Stimulated activated CD4-positive, alpha-beta T cell treated with anti-CD3 and anti-CD28 coated beads, Interleukin-12 subunit alpha, Interleukin-12 subunit beta, amount 100 ng/mL, for 4 hours (primary cell): ENCODE measurements around the gene CDCP1.

Experiments
- DNase-seq: peaks from one replicate; pipeline ENCODE4 v3.0.0-alpha.2; 2020

Gene CDCP1

DNA sequence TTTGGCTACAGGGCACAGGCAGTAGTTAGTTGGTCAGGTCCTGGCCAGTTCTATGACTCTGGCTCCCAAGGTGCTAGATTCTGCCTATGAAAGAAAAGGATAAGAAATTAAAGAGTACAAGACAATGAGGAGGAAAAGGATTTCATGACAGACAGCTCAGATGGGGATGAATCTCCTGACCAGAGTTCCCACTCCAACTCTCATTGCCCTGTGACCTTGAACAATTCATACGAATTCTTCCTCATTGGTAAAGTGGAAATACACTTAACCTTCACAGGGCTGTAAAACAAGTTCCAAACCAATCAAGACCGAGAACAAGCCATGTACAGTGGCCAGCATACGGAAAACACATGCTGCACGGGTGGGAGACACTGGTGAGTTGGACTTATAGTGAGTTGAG is 96.4 kb downstream of the CDCP1 start:
- no peak for DNase-seq

- no peak for DNase-seq
Observed at GRCh38 chr3:45048244-45048643, 97.9 kb downstream of the CDCP1 start.

- DNase-seq: no peak
Observed at GRCh38 chr3:45043728-45044299, 102.4 kb downstream of the CDCP1 start.

DNA sequence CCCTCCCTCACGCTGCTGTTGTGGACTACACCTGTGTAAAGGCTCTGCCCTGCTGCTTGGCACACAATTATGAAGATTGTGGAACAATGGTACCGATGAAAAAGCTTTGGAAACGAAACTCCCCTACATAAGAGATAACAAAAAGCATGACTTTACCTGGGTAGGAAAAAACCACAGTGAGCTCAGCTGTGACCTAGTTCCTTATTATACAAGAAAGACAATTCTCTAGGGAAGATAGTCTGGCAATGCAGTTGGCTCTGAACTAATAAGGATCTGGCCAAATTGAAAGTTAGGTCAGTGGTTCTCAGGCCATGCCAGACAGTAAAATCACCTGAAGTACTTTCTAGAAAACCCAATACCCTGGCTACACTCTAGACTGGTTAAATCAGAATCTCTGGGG is 104.0 kb downstream of the CDCP1 start:
- no peak for DNase-seq

DNA sequence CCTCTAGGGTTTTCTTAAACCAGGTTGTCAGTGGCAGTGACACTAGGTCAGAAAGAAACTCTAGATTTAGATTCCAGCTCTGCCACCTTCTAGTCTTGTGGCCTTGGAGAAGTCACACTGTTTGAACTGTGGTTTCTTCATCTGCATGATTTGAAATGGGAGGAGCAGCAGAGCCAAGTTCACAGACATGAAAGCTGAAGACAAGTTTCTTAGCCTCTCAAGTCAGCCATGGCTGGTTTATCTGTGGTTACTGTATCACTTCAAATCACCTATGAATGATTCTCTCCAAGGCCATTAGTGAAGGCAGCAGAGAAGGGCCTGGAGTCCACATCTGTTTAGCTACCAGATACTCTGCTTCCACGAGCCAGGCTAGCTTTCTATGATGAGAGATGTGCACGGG is 104.5 kb downstream of the CDCP1 start:
- DNase-seq: no peak

GRCh38 chr3:45037720-45038455 is 108.3 kb downstream of the CDCP1 start:
- peak; percentile 85 for DNase-seq

- DNase-seq: peak; percentile 26
Observed at GRCh38 chr3:45035441-45036301, 110.5 kb downstream of the CDCP1 start.

DNA sequence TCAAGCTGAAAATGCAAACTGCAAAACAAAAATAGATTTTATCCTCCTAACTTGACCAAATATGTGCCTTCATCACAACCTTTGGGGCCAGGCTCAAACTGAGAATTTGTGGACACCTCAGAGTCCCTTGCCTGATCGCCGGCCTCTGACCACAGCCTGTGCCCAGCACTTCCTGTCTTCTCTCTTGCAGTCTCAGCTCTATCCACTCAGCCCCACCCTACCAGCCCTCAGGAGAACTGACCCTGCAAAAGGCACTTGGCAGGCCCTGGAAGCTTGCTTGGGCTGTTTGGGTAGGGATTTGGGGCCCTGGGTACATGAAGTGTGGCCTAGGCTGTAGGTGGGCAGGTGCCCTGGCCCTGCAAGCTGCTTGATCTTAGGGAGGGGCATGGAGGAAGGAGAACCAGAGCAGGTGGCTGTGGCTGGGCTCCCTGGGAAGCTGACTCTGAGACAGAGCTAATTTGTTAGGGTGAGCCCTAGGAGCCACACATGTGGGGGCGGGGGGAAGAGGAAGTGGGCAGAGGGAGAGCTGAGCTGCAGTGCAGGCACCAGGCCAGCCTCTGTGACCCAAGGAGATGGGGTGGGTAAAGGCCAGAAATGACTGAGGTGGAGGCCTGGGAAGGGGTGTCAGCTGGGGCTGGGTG is 111.4 kb downstream of the CDCP1 start:
- no peak for DNase-seq

DNA sequence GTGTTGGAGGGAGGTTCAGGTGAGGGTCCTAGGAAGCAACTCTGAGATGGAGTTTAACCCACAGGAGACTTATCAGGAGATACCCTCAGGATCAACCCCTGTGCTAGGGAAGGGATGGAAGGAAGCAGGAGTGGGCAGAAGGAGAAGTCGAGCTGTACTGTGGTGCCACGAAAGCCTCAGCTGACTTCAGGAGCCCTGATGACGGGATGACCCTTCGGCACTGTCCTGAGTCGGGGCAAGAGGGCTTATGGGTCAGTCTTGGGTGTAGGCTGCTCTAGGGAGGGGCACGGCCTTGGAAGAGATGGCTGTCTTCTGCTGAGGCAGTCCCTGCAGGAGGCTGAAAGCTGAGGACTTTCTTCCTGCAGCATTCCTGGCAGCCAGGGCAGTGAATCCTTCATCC is 112.4 kb downstream of the CDCP1 start:
- no peak for DNase-seq
